T-helper 2 cell treated with Interferon-gamma antibody and Interleukin-4, amounts not matched to agents 100 ng/mL and 5 ng/mL, for 36 hours (primary cell): ENCODE results near the gene PPP4C. TPM values are rescaled to one million over a fixed set of nuclear protein-coding genes. Genes with fewer than 3 reads are reported as not detected.

Experiments
- intact Hi-C: fragments of 100-400 bp; cut with micrococcal nuclease; formaldehyde crosslinking; loops from one replicate; pipeline ENCODE4 v1.15.1; 2023
- total RNA-seq: library from RNA; stranded (reverse); gene quantifications from 2 replicates; pipeline ENCODE4 v1.2.3, GENCODE V29; 2022

PPP4C gene
- total RNA-seq, 1 donor from 2014 or later: 140 TPM

DNA sequence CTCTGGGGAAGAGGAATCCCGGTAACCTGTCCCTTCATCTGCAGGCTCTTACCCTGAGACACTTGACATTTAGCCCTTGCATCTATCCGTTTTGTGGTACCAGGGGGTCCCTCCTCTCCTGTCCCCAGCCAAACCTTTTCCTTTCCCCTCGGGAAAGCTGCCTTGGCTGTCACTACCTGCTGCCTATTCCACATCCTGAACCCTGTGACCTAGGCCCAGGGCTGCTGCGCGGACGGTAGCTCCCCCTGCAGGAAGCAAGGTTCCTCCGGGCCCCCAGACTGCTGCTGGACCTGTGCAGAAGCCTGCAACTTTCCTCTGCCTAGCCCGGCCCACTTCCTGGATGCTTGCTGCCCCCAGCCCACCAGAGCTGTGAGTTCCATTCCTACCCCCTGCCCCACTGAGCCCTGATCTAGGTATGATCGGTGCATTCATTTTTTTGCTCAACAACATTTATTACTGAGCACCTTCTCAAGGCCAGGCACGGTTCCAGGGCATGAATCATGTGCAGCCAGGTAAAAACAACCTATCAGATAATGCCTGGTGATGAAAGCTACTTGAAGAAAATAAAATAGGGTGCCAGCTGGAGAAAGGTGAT lies 20.7 kb upstream of the PPP4C start:
- intact Hi-C loops: loop anchor here (1.0 to 2.0 kb wide), 2 partner anchors 9 to 14 kb away; no protein-coding TSS in a partner anchor

DNA sequence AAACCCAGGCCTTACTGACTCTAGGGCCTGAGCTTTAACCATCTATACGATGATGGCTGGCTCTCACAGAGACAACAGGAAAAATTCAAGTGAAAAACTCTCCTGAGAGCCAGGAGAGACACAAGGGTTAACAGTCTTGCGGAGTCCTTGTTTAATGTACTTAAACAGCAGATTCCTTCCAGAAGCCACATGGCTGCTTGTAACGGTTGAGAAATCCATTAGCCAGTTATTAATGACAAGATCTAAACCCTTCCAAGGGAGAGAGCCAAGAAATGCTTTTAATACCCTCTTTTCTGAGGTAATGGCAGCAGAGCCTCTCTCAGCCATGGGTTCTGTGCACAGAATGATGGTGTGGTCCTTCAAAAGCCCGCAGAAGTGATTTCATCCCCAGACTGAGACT lies 15.4 kb upstream of the PPP4C start:
- intact Hi-C loops: loop anchor here (10.0 kb wide), 1 partner anchor 344 kb away; the partner anchor contains the start of gene ZNF771

GRCh38 chr16:30060836-30061554 lies 14.8 kb upstream of the PPP4C start:
- intact Hi-C loops: loop anchor here (10.0 kb wide), 1 partner anchor 344 kb away; the partner anchor contains the start of gene ZNF771

DNA sequence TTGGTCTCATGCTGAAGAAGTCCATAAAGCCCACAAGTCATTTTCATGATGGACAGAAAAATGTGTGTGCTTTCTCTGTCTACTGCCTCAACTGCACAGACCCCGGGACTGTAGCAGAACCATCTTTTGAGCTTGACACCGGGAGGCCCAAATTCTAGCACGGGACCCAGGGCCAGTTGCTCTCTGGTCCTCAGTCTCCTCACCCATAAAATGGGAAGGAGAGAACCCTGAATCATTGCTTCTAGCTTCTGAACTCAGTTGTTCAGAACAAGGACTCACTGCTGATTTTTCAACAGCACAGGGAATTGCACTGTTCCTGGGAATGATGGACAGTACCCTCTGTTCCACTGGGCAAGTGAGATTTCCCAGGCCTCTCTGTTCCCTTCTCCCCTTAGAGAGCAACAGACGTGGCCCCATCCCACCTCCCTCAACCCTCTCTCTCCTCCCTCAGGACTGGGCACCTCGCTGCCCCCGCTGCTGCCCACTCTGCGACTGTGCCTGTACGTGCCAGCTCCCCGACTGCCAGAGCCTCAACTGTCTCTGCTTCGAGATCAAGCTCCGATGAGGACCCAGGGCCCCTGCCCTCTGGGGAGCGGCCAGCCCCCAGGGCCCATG lies 12.4 kb upstream of the PPP4C start:
- intact Hi-C loops: loop anchor here (10.0 kb wide), 1 partner anchor 341 kb away; the partner anchor contains the start of gene ZNF771

DNA sequence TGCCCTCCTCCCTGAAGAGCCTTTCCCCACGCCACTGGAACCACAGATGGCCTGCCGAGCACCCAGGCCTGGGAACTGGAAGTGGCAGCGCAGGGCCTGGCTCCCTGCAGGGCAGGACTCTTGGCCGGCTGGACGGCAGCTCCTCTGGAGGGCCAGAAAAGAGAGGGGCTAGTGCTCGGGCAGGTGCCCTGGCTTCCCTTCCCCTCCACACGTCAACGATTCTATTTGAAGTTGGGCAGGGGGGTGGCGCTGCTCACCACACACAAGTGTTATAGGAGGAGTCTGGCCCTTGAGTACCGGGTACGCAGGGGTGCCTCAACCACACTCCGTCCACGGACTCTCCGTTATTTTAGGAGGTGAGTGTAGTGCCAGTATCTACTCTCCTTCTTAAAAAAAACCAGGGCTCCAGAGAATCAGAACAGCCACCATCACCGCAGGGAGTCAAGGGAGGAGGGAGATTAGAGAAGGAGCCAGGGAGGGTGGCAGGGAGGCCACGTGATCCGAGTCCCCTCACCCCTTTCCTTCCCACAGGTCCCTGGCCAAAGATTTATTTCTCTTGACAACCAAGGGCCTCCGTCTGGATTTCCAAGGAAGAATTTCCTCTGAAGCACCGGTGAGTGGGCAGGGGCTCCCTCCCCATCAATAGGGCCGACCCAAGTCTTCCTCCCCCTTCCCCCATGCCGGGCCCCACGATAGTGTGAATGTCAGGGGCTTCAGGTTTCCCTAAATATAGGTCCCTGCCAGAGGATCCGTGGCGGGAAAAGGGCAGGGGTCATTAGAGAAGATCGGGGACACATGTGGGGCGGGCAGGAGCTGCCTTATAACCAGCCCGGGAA lies 11.7 kb upstream of the PPP4C start:
- intact Hi-C loops: loop anchor here (1.0 to 10.0 kb wide), 6 partner anchors 9 to 594 kb away; partner anchors contain the start of genes FBRS, MAPK3, TBC1D10B and ZNF771

GRCh38 chr16:30064729-30065101 lies 11.1 kb upstream of the PPP4C start:
- intact Hi-C loops: loop anchor here (1.0 to 10.0 kb wide), 10 partner anchors 9 to 594 kb away; partner anchors contain the start of genes FBRS, MAPK3, PPP4C and TBC1D10B

DNA sequence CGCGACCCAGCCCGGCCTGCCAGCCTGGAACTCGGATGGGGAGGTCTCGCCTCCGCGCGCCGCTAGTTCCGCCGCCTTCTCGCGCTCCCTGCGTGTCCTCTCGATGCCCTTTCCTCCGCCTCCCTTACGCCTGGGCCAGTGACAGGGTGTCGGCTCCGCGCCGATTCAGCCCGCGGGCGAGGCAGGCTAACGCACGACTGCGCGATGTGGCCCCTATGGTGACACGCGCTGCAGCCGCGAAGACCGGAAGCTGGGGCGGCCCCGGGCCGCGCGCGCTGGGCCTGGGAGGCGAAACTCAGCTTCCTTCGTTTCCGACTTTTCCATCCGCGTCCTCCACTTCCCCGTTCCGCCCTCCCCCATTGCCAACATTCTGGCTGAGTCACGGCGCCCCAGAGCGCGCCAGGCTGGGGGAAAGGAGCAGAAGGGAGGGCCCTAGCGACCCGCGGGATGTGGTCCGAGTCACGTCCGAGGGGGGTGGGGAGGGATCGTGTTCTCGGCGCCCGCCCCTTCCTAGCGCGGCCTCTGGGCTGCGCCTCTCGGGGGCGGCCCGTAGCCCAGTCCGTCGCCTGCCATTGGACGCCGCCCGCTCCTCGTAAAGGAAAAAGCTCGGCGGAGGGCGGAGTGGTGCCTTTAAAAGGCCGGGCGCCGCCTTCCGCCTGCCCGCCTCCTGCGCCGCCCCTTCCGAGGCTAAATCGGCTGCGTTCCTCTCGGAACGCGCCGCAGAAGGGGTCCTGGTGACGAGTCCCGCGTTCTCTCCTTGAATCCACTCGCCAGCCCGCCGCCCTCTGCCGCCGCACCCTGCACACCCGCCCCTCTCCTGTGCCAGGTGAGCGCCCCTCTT lies 10.5 kb upstream of the PPP4C start, which contains the start of gene ALDOA:
TSS of gene ALDOA (plus strand) at position 659 of the 841 bp plus-strand sequence. CDS start 1,138 bp downstream, outside the sequence.
- intact Hi-C loops: loop anchor here (1.0 to 10.0 kb wide), 8 partner anchors 10 to 502 kb away; partner anchors contain the start of genes MAPK3, PPP4C, TBC1D10B and YPEL3

DNA sequence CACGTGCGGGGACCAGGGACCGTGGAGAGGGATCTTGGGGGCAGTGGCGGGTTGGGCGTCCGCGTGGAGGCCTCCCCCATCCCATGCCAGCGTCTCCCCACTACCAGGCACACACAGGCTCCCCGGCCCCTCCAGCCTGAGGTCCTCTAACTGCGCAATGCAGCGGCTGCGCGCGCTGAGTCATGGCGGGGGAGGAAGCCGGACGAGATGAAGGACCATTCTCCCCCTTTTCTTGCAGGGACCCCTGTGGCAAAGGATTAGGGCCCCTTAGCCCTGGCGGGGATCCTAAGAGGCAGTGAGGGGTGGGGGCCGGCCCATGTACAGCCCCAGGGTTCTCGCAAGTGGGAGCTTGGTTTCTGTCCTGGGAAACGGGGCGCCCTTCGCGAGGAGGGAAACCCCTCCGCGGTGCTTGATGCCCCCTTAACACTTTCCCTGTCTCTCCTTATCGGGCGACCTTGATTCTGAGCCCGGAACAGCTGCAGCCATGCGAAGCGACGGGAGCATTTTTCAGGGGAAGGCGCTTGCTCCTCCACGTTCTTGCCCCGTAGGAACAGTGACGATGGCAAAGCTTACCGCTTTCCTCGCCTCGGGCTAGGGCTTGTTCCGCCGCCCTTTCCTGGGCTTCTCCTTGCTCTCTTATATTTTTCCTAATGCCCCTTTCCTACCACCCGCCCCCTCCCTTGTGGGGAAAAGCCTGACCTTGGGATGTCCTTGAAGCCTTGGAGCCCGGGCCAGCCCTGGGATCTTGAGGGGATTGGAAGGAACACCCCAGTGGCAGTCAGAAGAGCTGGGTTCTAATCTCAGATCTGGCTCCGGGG lies 9.6 kb upstream of the PPP4C start:
- intact Hi-C loops: loop anchor here (1.0 to 10.0 kb wide), 8 partner anchors 9 to 501 kb away; partner anchors contain the start of genes MAPK3, PPP4C, TBC1D10B and YPEL3

DNA sequence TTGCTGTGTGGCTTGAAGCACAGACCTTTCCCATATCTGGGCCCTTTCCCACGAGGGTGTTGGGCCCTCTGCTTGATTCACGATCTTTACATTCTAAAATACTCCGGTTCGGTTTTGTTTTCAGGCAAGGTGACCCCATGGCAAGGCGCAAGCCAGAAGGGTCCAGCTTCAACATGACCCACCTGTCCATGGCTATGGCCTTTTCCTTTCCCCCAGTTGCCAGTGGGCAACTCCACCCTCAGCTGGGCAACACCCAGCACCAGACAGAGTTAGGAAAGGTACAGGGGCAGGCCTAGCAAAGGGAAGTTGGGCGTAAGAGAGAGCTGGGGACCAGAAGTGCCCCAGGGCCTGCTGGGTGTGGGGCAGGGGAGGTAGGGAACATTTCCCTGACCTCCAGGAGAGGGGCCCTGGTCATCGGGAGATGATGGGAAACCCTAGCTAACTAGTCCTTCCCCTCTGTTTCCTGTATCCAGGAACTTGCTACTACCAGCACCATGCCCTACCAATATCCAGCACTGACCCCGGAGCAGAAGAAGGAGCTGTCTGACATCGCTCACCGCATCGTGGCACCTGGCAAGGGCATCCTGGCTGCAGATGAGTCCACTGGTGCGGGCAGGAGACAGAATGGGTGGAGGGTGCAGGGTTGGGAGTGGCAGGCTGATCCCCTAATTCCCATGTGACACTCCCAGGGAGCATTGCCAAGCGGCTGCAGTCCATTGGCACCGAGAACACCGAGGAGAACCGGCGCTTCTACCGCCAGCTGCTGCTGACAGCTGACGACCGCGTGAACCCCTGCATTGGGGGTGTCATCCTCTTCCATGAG lies 8.8 kb upstream of the PPP4C start:
- intact Hi-C loops: loop anchor here (5.0 to 10.0 kb wide), 2 partner anchors 338 to 500 kb away; partner anchors contain the start of gene ZNF771

- intact Hi-C loops: loop anchor here (5.0 to 10.0 kb wide), 2 partner anchors 337 to 500 kb away; partner anchors contain the start of gene ZNF771
Measured at GRCh38 chr16:30067584-30067916, 8.2 kb upstream of the PPP4C start.

GRCh38 chr16:30068333-30068732 lies 7.5 kb upstream of the PPP4C start:
- intact Hi-C loops: loop anchor here (2.0 to 10.0 kb wide), 3 partner anchors 14 to 499 kb away; partner anchors contain the start of gene ZNF771

- intact Hi-C loops: loop anchor here (2.0 to 10.0 kb wide), 3 partner anchors 14 to 498 kb away; partner anchors contain the start of gene ZNF771
Measured at GRCh38 chr16:30068750-30069610, 6.8 kb upstream of the PPP4C start.

DNA sequence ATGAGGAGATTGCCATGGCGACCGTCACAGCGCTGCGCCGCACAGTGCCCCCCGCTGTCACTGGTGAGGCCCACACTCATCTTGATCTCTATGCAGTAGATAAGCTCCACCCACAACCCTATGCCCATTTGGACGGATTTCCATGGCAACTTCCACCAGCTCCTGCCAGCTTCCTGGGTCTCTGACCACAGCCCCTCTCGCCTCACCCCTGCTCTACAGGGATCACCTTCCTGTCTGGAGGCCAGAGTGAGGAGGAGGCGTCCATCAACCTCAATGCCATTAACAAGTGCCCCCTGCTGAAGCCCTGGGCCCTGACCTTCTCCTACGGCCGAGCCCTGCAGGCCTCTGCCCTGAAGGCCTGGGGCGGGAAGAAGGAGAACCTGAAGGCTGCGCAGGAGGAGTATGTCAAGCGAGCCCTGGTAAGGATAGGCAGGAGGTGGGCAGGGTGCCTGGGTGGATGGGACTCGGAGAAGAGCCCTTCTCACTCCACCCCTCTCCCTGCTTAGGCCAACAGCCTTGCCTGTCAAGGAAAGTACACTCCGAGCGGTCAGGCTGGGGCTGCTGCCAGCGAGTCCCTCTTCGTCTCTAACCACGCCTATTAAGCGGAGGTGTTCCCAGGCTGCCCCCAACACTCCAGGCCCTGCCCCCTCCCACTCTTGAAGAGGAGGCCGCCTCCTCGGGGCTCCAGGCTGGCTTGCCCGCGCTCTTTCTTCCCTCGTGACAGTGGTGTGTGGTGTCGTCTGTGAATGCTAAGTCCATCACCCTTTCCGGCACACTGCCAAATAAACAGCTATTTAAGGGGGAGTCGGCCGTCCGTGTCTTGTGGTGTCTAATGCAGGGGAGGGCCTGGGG lies 6.0 kb upstream of the PPP4C start:
- intact Hi-C loops: loop anchor here (2.0 to 10.0 kb wide), 3 partner anchors 15 to 497 kb away; partner anchors contain the start of gene ZNF771

- intact Hi-C loops: no loop called here
Measured at GRCh38 chr16:30070490-30070889, 5.3 kb upstream of the PPP4C start.

DNA sequence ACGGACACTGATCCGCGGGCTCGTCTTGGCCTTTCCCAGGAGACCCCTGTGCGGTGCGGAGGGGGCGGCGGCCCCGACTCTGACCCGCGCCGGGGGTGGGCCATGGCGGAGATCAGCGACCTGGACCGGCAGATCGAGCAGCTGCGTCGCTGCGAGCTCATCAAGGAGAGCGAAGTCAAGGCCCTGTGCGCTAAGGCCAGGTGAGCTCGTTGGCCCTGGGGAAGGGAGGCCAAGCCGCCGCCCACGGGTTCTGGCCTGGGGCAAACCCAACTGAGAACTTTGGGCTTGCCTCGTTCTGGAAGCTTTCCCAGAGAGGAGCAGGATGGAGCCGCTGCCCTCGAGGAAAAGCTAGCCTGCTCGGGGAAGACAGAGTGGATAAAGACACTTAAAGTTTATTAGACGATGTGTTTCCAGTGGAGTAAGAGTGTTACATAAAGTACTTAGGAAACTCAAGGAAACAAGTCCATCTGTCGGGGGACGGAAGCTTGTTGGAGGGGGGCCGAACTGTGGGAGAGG lies 540 bp downstream of the PPP4C start:
- intact Hi-C loops: loop anchor here (1.0 kb wide), 1 partner anchor 15 kb away; the partner anchor contains the start of gene TBX6

GRCh38 chr16:30077656-30078055 lies 1.9 kb downstream of the PPP4C start:
- intact Hi-C loops: no loop called here
